ENCODE results near the gene NR4A2.
A peak's percentile ranks its signal among the peaks of the same experiment; 100 is the strongest.

NR4A2 gene

GRCh38 chr2:156343096-156343939, 10.8 kb upstream of the NR4A2 start:
- ATAC-seq (no peak), DNase-seq (ENCODE audit: low spot score in 2 of 2) (no peak)
- H3K4me3 Mint-ChIP-seq: peak overlapping the region; percentile 85
- H3K27ac Mint-ChIP-seq: peak overlapping the region; percentile 98
- no peaks in the 10 kb centered on the region for H3K9me3 Mint-ChIP-seq
- H3K4me1 Mint-ChIP-seq: peaks cover 21% of the 10 kb centered on the region
- H3K36me3 Mint-ChIP-seq: peaks cover 13% of the 10 kb centered on the region

GRCh38 chr2:156342254-156343095, 10.0 kb upstream of the NR4A2 start:
- Mint-ChIP-seq H3K27ac (peak overlapping the region; percentile 98), H3K36me3 (peaks cover 13% of the 10 kb centered on the region), H3K4me1 (peaks cover 21% of the 10 kb centered on the region), H3K9me3 (no peaks in the 10 kb centered on the region), H3K4me3 (peak overlapping the region; percentile 85)
- ATAC-seq: peak; percentile 81
- peak; percentile 76 to 90 for DNase-seq (ENCODE audit: low spot score in 2 of 2)

GRCh38 chr2:156341452-156342253, 9.1 kb upstream of the NR4A2 start:
- DNase-seq (ENCODE audit: low spot score in 2 of 2) (peak; percentile 73 to 92), ATAC-seq (peak; percentile 87)
- Mint-ChIP-seq H3K27ac (peak overlapping the region; percentile 98), H3K4me3 (peak overlapping the region; percentile 85), H3K9me3 (no peaks in the 10 kb centered on the region), H3K4me1 (peaks cover 21% of the 10 kb centered on the region), H3K36me3 (peaks cover 13% of the 10 kb centered on the region)

GRCh38 chr2:156340804-156341451, 8.4 kb upstream of the NR4A2 start:
- DNase-seq (ENCODE audit: low spot score in 2 of 2) (peak in 1 of 2 donors; percentile 70), ATAC-seq (peak; percentile 5)
- H3K9me3 Mint-ChIP-seq: no peaks in the 10 kb centered on the region
- H3K4me1 Mint-ChIP-seq: peaks cover 21% of the 10 kb centered on the region
- H3K4me3 Mint-ChIP-seq: peak overlapping the region; percentile 85
- peaks cover 13% of the 10 kb centered on the region for H3K36me3 Mint-ChIP-seq
- peak overlapping the region; percentile 98 for H3K27ac Mint-ChIP-seq

GRCh38 chr2:156340377-156340776, 7.9 kb upstream of the NR4A2 start:
- Mint-ChIP-seq H3K4me1 (peaks cover 26% of the 10 kb centered on the region), H3K4me3 (peak overlapping the region; percentile 85), H3K9me3 (no peaks in the 10 kb centered on the region), H3K36me3 (peaks cover 18% of the 10 kb centered on the region), H3K27ac (peak overlapping the region; percentile 98)
- ATAC-seq (peak; percentile 42), DNase-seq (ENCODE audit: low spot score in 2 of 2) (no peak)

GRCh38 chr2:156339865-156340264, 7.3 kb upstream of the NR4A2 start:
- H3K27ac Mint-ChIP-seq: peak overlapping the region; percentile 98
- no peak for ATAC-seq
- DNase-seq (ENCODE audit: low spot score in 2 of 2): no peak
- no peaks in the 10 kb centered on the region for H3K9me3 Mint-ChIP-seq
- peaks cover 32% of the 10 kb centered on the region for H3K4me1 Mint-ChIP-seq
- peak overlapping the region; percentile 85 for H3K4me3 Mint-ChIP-seq
- peaks cover 22% of the 10 kb centered on the region for H3K36me3 Mint-ChIP-seq

GRCh38 chr2:156339110-156339847, 6.8 kb upstream of the NR4A2 start:
- peak overlapping the region; percentile 98 for H3K27ac Mint-ChIP-seq
- H3K9me3 Mint-ChIP-seq: no peaks in the 10 kb centered on the region
- ATAC-seq (no peak), DNase-seq (ENCODE audit: low spot score in 2 of 2) (no peak)
- H3K36me3 Mint-ChIP-seq: peaks cover 28% of the 10 kb centered on the region
- peak overlapping the region; percentile 85 for H3K4me3 Mint-ChIP-seq
- H3K4me1 Mint-ChIP-seq: peaks cover 32% of the 10 kb centered on the region

GRCh38 chr2:156338578-156338977, 6.1 kb upstream of the NR4A2 start:
- peaks cover 35% of the 10 kb centered on the region for H3K36me3 Mint-ChIP-seq
- H3K4me1 Mint-ChIP-seq: peaks cover 34% of the 10 kb centered on the region
- H3K27ac Mint-ChIP-seq: no peak overlapping the region
- no peak for DNase-seq (ENCODE audit: low spot score in 2 of 2)
- no peaks in the 10 kb centered on the region for H3K9me3 Mint-ChIP-seq
- peak overlapping the region; percentile 85 for H3K4me3 Mint-ChIP-seq
- no peak for ATAC-seq

- Mint-ChIP-seq H3K4me3 (peak overlapping the region; percentile 97), H3K36me3 (peaks cover 55% of the 10 kb centered on the region), H3K4me1 (peaks cover 67% of the 10 kb centered on the region), H3K27ac (peak overlapping the region; percentile 98), H3K9me3 (no peaks in the 10 kb centered on the region)
- DNase-seq (ENCODE audit: low spot score in 2 of 2) (peak in 1 of 2 donors; percentile 62), ATAC-seq (peak; percentile 61)
Measured at GRCh38 chr2:156334496-156335478, 2.3 kb upstream of the NR4A2 start.

- Mint-ChIP-seq H3K4me1 (peaks cover 67% of the 10 kb centered on the region), H3K9me3 (no peaks in the 10 kb centered on the region), H3K4me3 (peak overlapping the region; percentile 97), H3K27ac (peak overlapping the region; percentile 98), H3K36me3 (peaks cover 63% of the 10 kb centered on the region)
- peak; percentile 51 for ATAC-seq
- DNase-seq (ENCODE audit: low spot score in 2 of 2): peak; percentile 65 to 87
Measured at GRCh38 chr2:156333951-156334495, 1.5 kb upstream of the NR4A2 start.

- H3K4me1 Mint-ChIP-seq: peaks cover 61% of the 10 kb centered on the region
- peak in 1 of 2 donors; percentile 58 for DNase-seq (ENCODE audit: low spot score in 2 of 2)
Measured at GRCh38 chr2:156333274-156333950, 891 bp upstream of the NR4A2 start.

GRCh38 chr2:156332284-156332533, 312 bp downstream of the NR4A2 start:
- Mint-ChIP-seq H3K27ac (peak overlapping the region; percentile 98), H3K36me3 (peaks cover 81% of the 10 kb centered on the region), H3K9me3 (no peaks in the 10 kb centered on the region), H3K4me1 (peaks cover 61% of the 10 kb centered on the region), H3K4me3 (peak overlapping the region; percentile 97)
- ATAC-seq: peak; percentile 11
- DNase-seq (ENCODE audit: low spot score in 2 of 2): no peak

More at GRCh38 chr2:156333274-156333950, 891 bp upstream of the NR4A2 start:
- Mint-ChIP-seq H3K27ac (peak overlapping the region; percentile 98), H3K36me3 (peaks cover 69% of the 10 kb centered on the region), H3K4me3 (peak overlapping the region; percentile 97), H3K9me3 (no peaks in the 10 kb centered on the region)
- ATAC-seq: peak; percentile 34
